Breast epithelium (tissue), 3 donors: Measurements from ENCODE around the gene ELK4.

Experiments used
- POLR2A ChIP-seq: fragments of 450-650 bp; IDR thresholded peaks from one replicate; pipeline ENCODE4 v1.6.1; 2016; ENCODE audit warnings: antibody characterized with exemption, mild to moderate bottlenecking, moderate library complexity
- POLR2AphosphoS5 ChIP-seq, 3 donors: sonication (generic); formaldehyde crosslinking; IDR thresholded peaks; one replicate each; pipeline ENCODE4 v1.6.1; 2017; ENCODE audit warnings: antibody characterized with exemption in 3 of 3
- TF ChIP-seq, protein P1 (sequence below), 3 donors: fragments of 450-650 bp; IDR thresholded peaks; one replicate each; pipeline ENCODE4 v1.5.1; 2016 to 2017; ENCODE audit warnings: antibody characterized with exemption in 3 of 3, mild to moderate bottlenecking in 3 of 3, moderate library complexity in 3 of 3

DNA sequence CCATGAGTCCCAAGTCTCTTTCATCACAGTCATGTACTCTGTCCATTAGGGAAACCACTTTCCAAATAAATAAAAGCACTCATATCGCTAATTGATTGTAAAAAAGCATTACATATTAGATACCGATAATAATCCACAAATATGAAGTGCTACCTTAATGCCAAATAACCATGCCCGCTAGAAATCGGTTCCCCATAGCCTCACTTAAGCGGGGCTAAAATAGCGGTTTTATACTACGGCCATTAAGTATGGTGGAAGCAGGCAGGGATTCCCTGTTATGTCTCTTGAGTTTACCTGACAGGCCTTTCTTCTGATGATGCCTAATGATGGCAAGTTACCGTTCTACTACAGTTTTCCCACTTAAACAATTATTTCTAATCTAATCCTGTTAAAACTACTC is 3.9 kb downstream of the ELK4 start:
- TF ChIP-seq POLR2A (no peak), POLR2AphosphoS5 (IDR thresholded peaks at IDR 0.05) (no peak)
- TF ChIP-seq, protein P1, sequence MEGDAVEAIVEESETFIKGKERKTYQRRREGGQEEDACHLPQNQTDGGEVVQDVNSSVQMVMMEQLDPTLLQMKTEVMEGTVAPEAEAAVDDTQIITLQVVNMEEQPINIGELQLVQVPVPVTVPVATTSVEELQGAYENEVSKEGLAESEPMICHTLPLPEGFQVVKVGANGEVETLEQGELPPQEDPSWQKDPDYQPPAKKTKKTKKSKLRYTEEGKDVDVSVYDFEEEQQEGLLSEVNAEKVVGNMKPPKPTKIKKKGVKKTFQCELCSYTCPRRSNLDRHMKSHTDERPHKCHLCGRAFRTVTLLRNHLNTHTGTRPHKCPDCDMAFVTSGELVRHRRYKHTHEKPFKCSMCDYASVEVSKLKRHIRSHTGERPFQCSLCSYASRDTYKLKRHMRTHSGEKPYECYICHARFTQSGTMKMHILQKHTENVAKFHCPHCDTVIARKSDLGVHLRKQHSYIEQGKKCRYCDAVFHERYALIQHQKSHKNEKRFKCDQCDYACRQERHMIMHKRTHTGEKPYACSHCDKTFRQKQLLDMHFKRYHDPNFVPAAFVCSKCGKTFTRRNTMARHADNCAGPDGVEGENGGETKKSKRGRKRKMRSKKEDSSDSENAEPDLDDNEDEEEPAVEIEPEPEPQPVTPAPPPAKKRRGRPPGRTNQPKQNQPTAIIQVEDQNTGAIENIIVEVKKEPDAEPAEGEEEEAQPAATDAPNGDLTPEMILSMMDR (IDR thresholded peaks at IDR 0.05), result no peak
